Spleen (tissue), 7 donors: ENCODE measurements around the gene RWDD2A.

Experiments
- POLR2A ChIP-seq, 3 donors: fragments of 450-650 bp; IDR thresholded peaks; one replicate each; pipeline ENCODE4 v1.5.1; 2017; ENCODE audit warnings: antibody characterized with exemption in 3 of 3, mild to moderate bottlenecking in 1 of 3
- POLR2AphosphoS5 ChIP-seq, 3 donors: sonication (generic); formaldehyde crosslinking; IDR thresholded peaks; one replicate each; pipeline ENCODE4 v1.5.1; 2017; ENCODE audit warnings: antibody characterized with exemption in 3 of 3
- TF ChIP-seq, protein P1 (sequence below), 11 experiments: fragments of 200-600 bp in 7 of 11; fragments of 450-650 bp in 4 of 11; sonication (generic) in 4 of 11; IDR thresholded peaks in 8 of 11; conservative IDR thresholded peaks in 3 of 11; 1 replicate in 7 of 11; 2 replicates in 4 of 11; pipeline versions ENCODE4 v1.4.0 to v1.8.0; 2016 to 2021; ENCODE audit warnings: antibody characterized with exemption in 11 of 11, inconsistent platforms in 4 of 11, mild to moderate bottlenecking in 1 of 11
- donor health status: DM: no; HTN: no; CAD: no; lungs with moderate emphysema.
- donor health status: DM: no; HTN: no; CAD: no.
- donor health status: DM: no; HTN: no; CAD: no.

DNA sequence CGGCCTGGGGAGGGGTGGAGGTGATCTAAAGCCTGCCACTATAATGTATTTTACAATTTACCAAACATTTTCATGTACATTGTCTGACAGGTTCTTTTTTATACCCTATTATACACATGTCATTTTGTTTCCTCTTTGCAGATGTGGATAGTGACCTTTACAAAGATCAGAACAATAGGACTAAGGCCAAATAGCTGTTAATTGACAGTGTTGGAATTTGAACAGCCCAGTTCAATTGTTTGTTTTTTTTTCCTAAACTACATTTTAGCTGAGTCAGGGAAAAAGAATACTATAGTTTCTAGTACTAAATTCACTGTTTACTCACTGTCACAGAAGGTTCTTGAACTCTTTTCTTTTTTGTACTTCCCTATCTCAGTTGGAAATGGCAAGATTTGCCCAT lies 40.2 kb upstream of the RWDD2A start:
- TF ChIP-seq, protein P1, sequence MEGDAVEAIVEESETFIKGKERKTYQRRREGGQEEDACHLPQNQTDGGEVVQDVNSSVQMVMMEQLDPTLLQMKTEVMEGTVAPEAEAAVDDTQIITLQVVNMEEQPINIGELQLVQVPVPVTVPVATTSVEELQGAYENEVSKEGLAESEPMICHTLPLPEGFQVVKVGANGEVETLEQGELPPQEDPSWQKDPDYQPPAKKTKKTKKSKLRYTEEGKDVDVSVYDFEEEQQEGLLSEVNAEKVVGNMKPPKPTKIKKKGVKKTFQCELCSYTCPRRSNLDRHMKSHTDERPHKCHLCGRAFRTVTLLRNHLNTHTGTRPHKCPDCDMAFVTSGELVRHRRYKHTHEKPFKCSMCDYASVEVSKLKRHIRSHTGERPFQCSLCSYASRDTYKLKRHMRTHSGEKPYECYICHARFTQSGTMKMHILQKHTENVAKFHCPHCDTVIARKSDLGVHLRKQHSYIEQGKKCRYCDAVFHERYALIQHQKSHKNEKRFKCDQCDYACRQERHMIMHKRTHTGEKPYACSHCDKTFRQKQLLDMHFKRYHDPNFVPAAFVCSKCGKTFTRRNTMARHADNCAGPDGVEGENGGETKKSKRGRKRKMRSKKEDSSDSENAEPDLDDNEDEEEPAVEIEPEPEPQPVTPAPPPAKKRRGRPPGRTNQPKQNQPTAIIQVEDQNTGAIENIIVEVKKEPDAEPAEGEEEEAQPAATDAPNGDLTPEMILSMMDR (IDR thresholded peaks at IDR 0.05 in 8 of 11, conservative IDR thresholded peaks at IDR 0.05 in 3 of 11), result no peak
- TF ChIP-seq POLR2AphosphoS5 (IDR thresholded peaks at IDR 0.05), result no peak
- TF ChIP-seq POLR2A (IDR thresholded peaks at IDR 0.05), result no peak
